Type B pancreatic cell (in vitro differentiated cells): Measurements from ENCODE around the gene ITGA2. TPM values are rescaled to one million over a fixed set of nuclear protein-coding genes. Genes with fewer than 3 reads are reported as not detected.

ENCODE experiments used
- DNase-seq: peaks from one replicate; pipeline ENCODE4 v3.0.0; 2021; ENCODE audit warnings: mixed read lengths; ENCODE audit not compliant: unreplicated experiment; ENCODE audit errors: extremely low spot score
- H3K27ac Mint-ChIP-seq: 2 replicates; pipeline ENCODE4 v1.8.0; 2021; ENCODE audit warnings: mild to moderate bottlenecking, mixed read lengths
- H3K27me3 Mint-ChIP-seq: 2 replicates; pipeline ENCODE4 v1.8.0; 2021; ENCODE audit warnings: mixed read lengths
- H3K36me3 Mint-ChIP-seq: 2 replicates; pipeline ENCODE4 v1.8.0; 2021; ENCODE audit warnings: mixed read lengths
- H3K4me1 Mint-ChIP-seq: one replicate; pipeline ENCODE4 v1.8.0; 2021; ENCODE audit warnings: mixed read lengths; ENCODE audit not compliant: unreplicated experiment
- H3K4me3 Mint-ChIP-seq: 2 replicates; pipeline ENCODE4 v1.8.0; 2021; ENCODE audit warnings: mild to moderate bottlenecking, mixed read lengths
- H3K9me3 Mint-ChIP-seq: 2 replicates; pipeline ENCODE4 v1.8.0; 2021; ENCODE audit warnings: mixed read lengths
- CTCF ChIP-seq: fragments of 200-600 bp; sonication (generic); conservative IDR thresholded peaks from 2 replicates; pipeline ENCODE4 v1.5.0; 2021; ENCODE audit warnings: antibody characterized with exemption, mild to moderate bottlenecking
- total RNA-seq: library from RNA; stranded (reverse); gene quantifications from 2 replicates; pipeline ENCODE4 v1.2.1, GENCODE V29; 2021; ENCODE audit warnings: low replicate concordance

ITGA2 gene
- total RNA-seq, 1 donor from 2014 or later, result 9.5 TPM

GRCh38 chr5:53069626-53070025 lies 80.5 kb downstream of the ITGA2 start:
- Mint-ChIP-seq H3K9me3 (no peaks in the 10 kb centered on the region), H3K36me3 (no peaks in the 10 kb centered on the region), H3K4me1 (no peaks in the 10 kb centered on the region), H3K27me3 (no peaks in the 10 kb centered on the region), H3K27ac (no peak overlapping the region), H3K4me3 (no peak overlapping the region)
- TF ChIP-seq CTCF, result no peak
- DNase-seq, result no peak

- no peak overlapping the region for H3K27ac Mint-ChIP-seq
- no peak for DNase-seq
- H3K4me1 Mint-ChIP-seq, result no peaks in the 10 kb centered on the region
- no peak for TF ChIP-seq CTCF
- no peaks in the 10 kb centered on the region for H3K9me3 Mint-ChIP-seq
- no peak overlapping the region for H3K4me3 Mint-ChIP-seq
- no peaks in the 10 kb centered on the region for H3K36me3 Mint-ChIP-seq
- H3K27me3 Mint-ChIP-seq, result no peaks in the 10 kb centered on the region
Measured at GRCh38 chr5:53071298-53071697, 82.1 kb downstream of the ITGA2 start.

- H3K4me3 Mint-ChIP-seq, result no peak overlapping the region
- H3K4me1 Mint-ChIP-seq, result no peaks in the 10 kb centered on the region
- no peak for TF ChIP-seq CTCF
- no peaks in the 10 kb centered on the region for H3K27me3 Mint-ChIP-seq
- no peaks in the 10 kb centered on the region for H3K36me3 Mint-ChIP-seq
- H3K27ac Mint-ChIP-seq, result no peak overlapping the region
- no peak for DNase-seq
- H3K9me3 Mint-ChIP-seq, result no peaks in the 10 kb centered on the region
Measured at GRCh38 chr5:53071738-53072137, 82.6 kb downstream of the ITGA2 start.

GRCh38 chr5:53073348-53073747 lies 84.2 kb downstream of the ITGA2 start:
- H3K27ac Mint-ChIP-seq, result no peak overlapping the region
- H3K4me3 Mint-ChIP-seq, result no peak overlapping the region
- H3K4me1 Mint-ChIP-seq, result no peaks in the 10 kb centered on the region
- no peaks in the 10 kb centered on the region for H3K27me3 Mint-ChIP-seq
- DNase-seq, result no peak
- no peak for TF ChIP-seq CTCF
- H3K36me3 Mint-ChIP-seq, result no peaks in the 10 kb centered on the region
- no peaks in the 10 kb centered on the region for H3K9me3 Mint-ChIP-seq

- Mint-ChIP-seq H3K36me3 (no peaks in the 10 kb centered on the region), H3K27ac (no peak overlapping the region), H3K9me3 (no peaks in the 10 kb centered on the region), H3K27me3 (no peaks in the 10 kb centered on the region), H3K4me3 (no peak overlapping the region), H3K4me1 (no peaks in the 10 kb centered on the region)
- DNase-seq, result no peak
- no peak for TF ChIP-seq CTCF
Measured at GRCh38 chr5:53076014-53076583, 86.9 kb downstream of the ITGA2 start.

GRCh38 chr5:53080271-53080670 lies 91.1 kb downstream of the ITGA2 start:
- Mint-ChIP-seq H3K4me3 (no peak overlapping the region), H3K36me3 (no peaks in the 10 kb centered on the region), H3K27ac (no peak overlapping the region), H3K9me3 (no peaks in the 10 kb centered on the region), H3K4me1 (peaks cover 4% of the 10 kb centered on the region), H3K27me3 (no peaks in the 10 kb centered on the region)
- TF ChIP-seq CTCF, result no peak
- no peak for DNase-seq
